Pancreas (tissue), 10 donors: ENCODE results near the gene PPM1A. TPM values are rescaled to one million over a fixed set of nuclear protein-coding genes. Genes with fewer than 3 reads are reported as not detected.
A peak's percentile ranks its signal among the peaks of the same experiment; 100 is the strongest.

ENCODE experiments used
- ATAC-seq, 4 donors: fragments of 200-7000 bp; cut with Tn5 transposase; one replicate each; pipeline versions ENCODE4 v1.8.0 to v1.9.1; 2020; ENCODE audit warnings: mild to moderate bottlenecking in 4 of 4, moderate library complexity in 4 of 4
- DNase-seq, 6 donors: peaks; one replicate each; pipeline ENCODE4 v3.0.0-alpha.2; 2020
- FAIRE-seq: peaks from 2 replicates; lab custom pipeline; 2012; peaks lifted over from hg19 to GRCh38; lab: Jason Lieb, UNC
- H3K27ac ChIP-seq, 4 donors: fragments of 200-600 bp; sonication (generic); 1 replicate in 3 of 4; 2 replicates in 1 of 4; pipeline versions ENCODE4 v1.5.0 to v1.8.0; 2020
- H3K27me3 ChIP-seq, 4 donors: fragments of 200-600 bp; one replicate each; pipeline ENCODE4 v1.8.0; 2021
- H3K36me3 ChIP-seq, 3 donors: fragments of 200-600 bp; sonication (generic) in 1 of 3; one replicate each; pipeline versions ENCODE4 v1.5.0 to v1.8.0; 2020 to 2021
- H3K4me1 ChIP-seq, 3 donors: fragments of 200-600 bp; one replicate each; pipeline ENCODE4 v1.8.0; 2021
- H3K4me3 ChIP-seq, 4 donors: fragments of 200-600 bp; sonication (generic) in 2 of 4; one replicate each; pipeline versions ENCODE4 v1.5.0 to v1.8.0; 2020 to 2021
- H3K9me3 ChIP-seq, 4 donors: fragments of 200-600 bp; one replicate each; pipeline ENCODE4 v1.8.0; 2021
- WGBS, 2 donors: extraction: QIAGEN DNeasy Blood & Tissue Kit; methylation state at CpG; one replicate each; pipeline ENCODE4 v1.1.7; 2013; 5-methylcytosine and 5-hydroxymethylcytosine counted together
- intact Hi-C, 3 donors: fragments of 100-400 bp; cut with DNase I; formaldehyde crosslinking; loops; one replicate each; pipeline versions ENCODE4 v1.11.1 to v1.14.2; 2022
- polyA plus RNA-seq, 2 donors: library from polyadenylated mRNA; stranded (reverse); fragments of 200-250 nt; gene quantifications; one replicate each; pipeline ENCODE4 v1.2.3, GENCODE V29; 2013
- total RNA-seq, 6 donors: library from RNA; stranded (reverse); fragmentation: NEBNext Ultra II Directional in 4 of 6; extraction: Animal tissue kit (Norgen Biotek cat#: 25700) in 4 of 6; gene quantifications; one replicate each; pipeline versions ENCODE4 v1.2.1 to v1.2.4, GENCODE V29; 2021 to 2023
- TF ChIP-seq, protein P1 (sequence below), 4 donors: fragments of 200-600 bp; sonication (generic) in 3 of 4; IDR thresholded peaks; one replicate each; pipeline versions ENCODE4 v1.5.0 to v1.8.0; 2021; ENCODE audit warnings: antibody characterized with exemption in 4 of 4
- donor health status: healthy with polysubstance abuse.
- donor health status: DM: no; HTN: no; CAD: no; lungs with moderate emphysema.
- donor health status: DM: no; HTN: no; CAD: no.
- donor health status: control.
- donor health status: control.
- donor health status: Bipolar disorder and iron deficiency.
- donor health status: DM: yes; HTN: yes; CAD: no.
- donor health status: DM: no; HTN: no; CAD: no.
- donor health status: DM: no; HTN: no; CAD: no.
- donor health status: DM: yes; HTN: yes; CAD: no.

Gene PPM1A
- total and polyA plus RNA-seq, 8 donors = 10.0 to 32.3 (median 23.7) TPM

DNA sequence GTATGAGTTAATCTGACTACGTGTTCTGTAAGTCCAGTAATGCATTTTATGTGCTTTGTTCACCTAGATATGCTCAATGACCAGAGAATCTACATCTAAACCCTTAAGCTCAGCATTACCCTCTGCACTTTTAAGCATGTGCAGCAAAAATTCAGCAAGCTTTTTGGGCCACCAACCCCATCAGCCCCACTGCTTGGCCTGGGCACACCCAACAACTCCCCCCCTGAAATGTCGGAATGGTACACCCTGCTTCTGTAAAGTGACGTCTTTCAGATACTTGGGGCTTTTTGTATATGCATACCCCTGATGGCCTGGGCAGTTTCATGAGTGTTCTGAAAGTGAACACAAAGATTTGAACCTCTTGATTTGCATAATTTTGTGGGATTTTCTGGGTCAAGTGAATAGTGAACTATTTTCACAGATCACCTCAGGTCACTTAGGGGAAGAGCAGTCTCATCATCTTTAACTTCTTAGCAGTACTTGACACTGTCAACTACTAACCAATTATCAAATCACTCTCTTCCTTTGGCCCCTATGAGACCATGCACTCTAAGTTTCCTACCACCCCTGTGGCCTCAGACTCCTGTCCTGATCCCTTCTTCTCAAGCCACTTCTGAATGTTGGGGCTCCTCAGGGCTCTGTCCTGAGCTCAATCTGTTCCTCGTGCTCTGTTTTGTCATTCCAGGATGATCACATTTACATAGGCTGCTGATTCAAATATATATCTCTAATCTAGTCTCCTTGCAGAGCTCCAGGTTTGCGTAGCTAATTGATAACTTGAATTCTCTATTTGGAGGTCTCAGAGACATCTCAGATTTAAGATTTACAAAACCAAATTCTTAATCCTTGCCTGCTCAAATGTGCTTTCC, 36.3 kb upstream of the PPM1A start:
- H3K27ac ChIP-seq = no peak overlapping the region
- H3K4me3 ChIP-seq = no peak overlapping the region
- no peaks in the 10 kb centered on the region for H3K4me1 ChIP-seq
- H3K27me3 ChIP-seq = no peaks in the 10 kb centered on the region
- WGBS, 2 donors = 82 to 86% methylated on average over 5 of the region's 5 CpGs
- no peak for FAIRE-seq
- H3K9me3 ChIP-seq = no peaks in the 10 kb centered on the region
- ATAC-seq = no peak
- DNase-seq = no peak
- intact Hi-C loops = no loop called here
- TF ChIP-seq, protein P1, sequence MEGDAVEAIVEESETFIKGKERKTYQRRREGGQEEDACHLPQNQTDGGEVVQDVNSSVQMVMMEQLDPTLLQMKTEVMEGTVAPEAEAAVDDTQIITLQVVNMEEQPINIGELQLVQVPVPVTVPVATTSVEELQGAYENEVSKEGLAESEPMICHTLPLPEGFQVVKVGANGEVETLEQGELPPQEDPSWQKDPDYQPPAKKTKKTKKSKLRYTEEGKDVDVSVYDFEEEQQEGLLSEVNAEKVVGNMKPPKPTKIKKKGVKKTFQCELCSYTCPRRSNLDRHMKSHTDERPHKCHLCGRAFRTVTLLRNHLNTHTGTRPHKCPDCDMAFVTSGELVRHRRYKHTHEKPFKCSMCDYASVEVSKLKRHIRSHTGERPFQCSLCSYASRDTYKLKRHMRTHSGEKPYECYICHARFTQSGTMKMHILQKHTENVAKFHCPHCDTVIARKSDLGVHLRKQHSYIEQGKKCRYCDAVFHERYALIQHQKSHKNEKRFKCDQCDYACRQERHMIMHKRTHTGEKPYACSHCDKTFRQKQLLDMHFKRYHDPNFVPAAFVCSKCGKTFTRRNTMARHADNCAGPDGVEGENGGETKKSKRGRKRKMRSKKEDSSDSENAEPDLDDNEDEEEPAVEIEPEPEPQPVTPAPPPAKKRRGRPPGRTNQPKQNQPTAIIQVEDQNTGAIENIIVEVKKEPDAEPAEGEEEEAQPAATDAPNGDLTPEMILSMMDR (IDR thresholded peaks at IDR 0.05) = no peak
- H3K36me3 ChIP-seq = no peaks in the 10 kb centered on the region

DNA sequence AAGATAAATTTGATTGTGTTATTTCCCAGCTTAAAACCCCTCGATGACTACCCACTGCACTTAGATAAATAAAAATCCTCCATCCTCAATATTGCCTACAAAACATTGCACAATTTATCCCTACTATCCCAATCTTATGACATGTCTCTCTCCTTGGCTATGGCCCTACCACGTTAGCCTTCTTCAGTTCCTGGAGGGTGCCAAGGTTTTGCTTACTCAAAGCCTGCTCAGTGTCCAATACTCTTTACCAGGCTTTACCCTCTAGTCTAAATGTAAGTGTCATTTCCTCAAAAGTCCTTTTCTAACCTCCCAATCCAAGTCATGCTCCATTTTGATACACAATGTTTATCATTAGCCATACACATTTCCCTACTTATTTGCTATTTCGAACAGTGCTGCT, 35.0 kb upstream of the PPM1A start:
- TF ChIP-seq, protein P1 (IDR thresholded peaks at IDR 0.05) = no peak

DNA sequence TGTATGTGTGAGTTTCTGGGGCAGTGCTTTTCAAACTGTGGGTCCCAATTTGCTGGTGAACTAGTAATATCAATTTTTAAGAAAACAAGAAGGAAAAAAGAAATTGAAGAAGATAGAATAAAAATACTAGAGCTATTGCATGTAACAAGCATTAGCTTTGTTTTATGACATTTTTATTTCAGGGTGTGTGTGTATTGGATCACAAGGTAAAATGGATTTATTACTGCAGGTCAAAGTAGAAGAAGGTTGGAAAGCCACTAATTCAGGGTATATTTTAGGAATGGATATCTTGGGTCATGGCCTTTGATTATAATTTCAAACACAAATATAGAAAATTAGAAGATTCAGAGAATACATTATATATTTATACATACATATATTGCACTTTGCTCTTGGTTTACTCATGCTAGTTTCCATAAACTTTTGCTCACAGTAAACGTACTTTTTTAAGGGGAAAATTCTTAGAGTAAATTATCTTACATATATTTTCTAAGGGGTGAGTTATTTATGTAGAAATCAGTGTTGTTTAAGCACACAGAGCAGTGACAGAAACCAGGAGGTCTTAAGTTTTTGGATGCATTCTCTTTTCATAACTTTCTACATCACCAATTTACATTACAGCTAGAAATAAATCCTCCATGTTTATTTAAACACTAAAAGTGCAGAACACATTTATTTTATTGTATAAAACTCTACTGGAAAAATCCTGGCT, 34.5 kb upstream of the PPM1A start:
- H3K4me3 ChIP-seq = no peak overlapping the region
- FAIRE-seq (no peak), DNase-seq (no peak), ATAC-seq (no peak)
- intact Hi-C loops = no loop called here
- H3K27me3 ChIP-seq = no peaks in the 10 kb centered on the region
- WGBS, 2 donors = 36 to 40% methylated on average over 1 of the region's 1 CpG
- no peaks in the 10 kb centered on the region for H3K9me3 ChIP-seq
- TF ChIP-seq, protein P1 (IDR thresholded peaks at IDR 0.05) = no peak
- no peak overlapping the region for H3K27ac ChIP-seq
- no peaks in the 10 kb centered on the region for H3K36me3 ChIP-seq
- no peaks in the 10 kb centered on the region for H3K4me1 ChIP-seq

More for the DNA sequence above, 35.0 kb upstream of the PPM1A start:
- Histone ChIP-seq H3K27ac (no peak overlapping the region), H3K9me3 (no peaks in the 10 kb centered on the region), H3K27me3 (no peaks in the 10 kb centered on the region), H3K4me3 (no peak overlapping the region), H3K4me1 (no peaks in the 10 kb centered on the region), H3K36me3 (no peaks in the 10 kb centered on the region)
- intact Hi-C loops = no loop called here
- FAIRE-seq (no peak), DNase-seq (no peak), ATAC-seq (no peak)
- 78 to 84% methylated on average over 3 of the region's 3 CpGs for WGBS, 2 donors

DNA sequence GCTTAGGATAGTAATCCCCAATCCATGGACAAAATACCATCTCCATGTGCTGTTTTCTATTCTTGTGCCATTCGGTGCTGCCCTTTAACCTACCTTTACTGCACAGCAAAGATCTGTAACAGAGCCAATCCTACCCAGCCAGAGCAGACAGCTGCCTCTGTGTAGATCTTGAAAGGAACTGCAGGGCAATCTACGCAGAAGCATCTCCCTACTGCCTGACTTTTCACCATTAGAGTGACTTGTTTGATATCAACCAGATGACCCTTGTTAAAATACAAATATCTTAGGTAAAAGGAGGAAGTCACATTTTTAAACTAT, 33.9 kb upstream of the PPM1A start:
- 58 to 61% methylated on average over 2 of the region's 2 CpGs for WGBS, 2 donors
- TF ChIP-seq, protein P1 (IDR thresholded peaks at IDR 0.05) = no peak
- DNase-seq = no peak
- Histone ChIP-seq H3K27me3 (no peaks in the 10 kb centered on the region), H3K4me1 (no peaks in the 10 kb centered on the region), H3K27ac (no peak overlapping the region), H3K9me3 (no peaks in the 10 kb centered on the region), H3K36me3 (no peaks in the 10 kb centered on the region), H3K4me3 (no peak overlapping the region)
- ATAC-seq = no peak
- intact Hi-C loops = no loop called here
- peak; percentile 61 for FAIRE-seq
